ENCODE data around the gene SHD.
"Not testable (repeated sequence)": the region's sequence is repeated elsewhere in the genome, so short reads cannot be mapped to it uniquely, and the experiment has no call there.

SHD gene

DNA sequence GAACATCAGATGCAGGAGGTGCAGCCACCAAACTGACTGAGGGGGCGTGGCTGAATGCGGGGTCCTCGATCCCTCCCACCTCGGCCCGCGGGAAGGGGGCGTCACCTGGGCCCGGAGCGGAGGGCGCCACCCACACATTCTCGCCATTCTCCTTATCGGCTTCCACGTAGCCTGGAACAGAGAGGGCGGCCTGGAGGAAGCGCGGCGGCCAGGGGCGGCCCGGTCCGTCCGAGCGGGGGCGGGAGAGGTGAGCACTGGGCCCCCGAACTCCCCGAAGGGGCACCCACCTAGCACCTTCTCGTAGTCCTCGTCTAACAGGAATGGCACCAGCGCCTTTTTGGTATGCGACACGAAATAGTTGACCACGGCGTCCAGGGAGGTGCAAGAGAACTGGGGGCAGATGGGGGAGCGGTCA is 47.8 kb downstream of the SHD start:
- Mint-ChIP-seq H3K4me3 (no peak overlapping the region), H3K9me3 (peaks cover 4% of the 10 kb centered on the region), H3K36me3 (no peaks in the 10 kb centered on the region), H3K27me3 (peaks cover 58% of the 10 kb centered on the region), H3K4me1 (peaks cover 37% of the 10 kb centered on the region), H3K27ac (no peak overlapping the region)
- ATAC-seq, result no peak

GRCh38 chr19:4327252-4327876 is 48.3 kb downstream of the SHD start:
- no peaks in the 10 kb centered on the region for H3K36me3 Mint-ChIP-seq
- no peaks in the 10 kb centered on the region for H3K9me3 Mint-ChIP-seq
- H3K4me1 Mint-ChIP-seq, result peaks cover 37% of the 10 kb centered on the region
- H3K4me3 Mint-ChIP-seq, result peak overlapping the region; percentile 45
- H3K27ac Mint-ChIP-seq, result no peak overlapping the region
- peaks cover 58% of the 10 kb centered on the region for H3K27me3 Mint-ChIP-seq
- ATAC-seq, result peak; percentile 5

DNA sequence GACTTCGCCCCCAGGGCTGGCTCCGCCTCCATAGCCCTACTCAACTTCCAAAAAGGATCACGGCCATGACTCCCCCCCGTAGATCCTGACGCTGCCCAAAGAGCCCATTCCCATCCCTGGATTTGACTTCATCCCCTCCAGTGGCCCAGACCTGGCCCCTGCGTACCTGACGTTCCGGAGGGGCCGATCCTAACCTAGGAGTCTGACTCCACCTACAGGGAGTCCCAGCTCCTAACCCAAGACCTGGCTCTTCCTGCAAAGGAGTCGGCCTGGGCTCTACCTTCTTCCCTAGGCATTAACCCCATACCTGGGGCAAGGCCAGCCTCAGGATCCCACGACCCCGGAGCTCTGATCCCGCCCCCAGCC is 48.8 kb downstream of the SHD start:
- Mint-ChIP-seq H3K4me3 (peak overlapping the region; percentile 35), H3K36me3 (no peaks in the 10 kb centered on the region), H3K27me3 (peaks cover 58% of the 10 kb centered on the region), H3K4me1 (peaks cover 37% of the 10 kb centered on the region), H3K9me3 (no peaks in the 10 kb centered on the region), H3K27ac (peak overlapping the region; percentile 44)
- no peak for ATAC-seq

- Mint-ChIP-seq H3K36me3 (no peaks in the 10 kb centered on the region), H3K27me3 (peaks cover 58% of the 10 kb centered on the region), H3K27ac (peak overlapping the region; percentile 44), H3K4me1 (peaks cover 37% of the 10 kb centered on the region), H3K9me3 (no peaks in the 10 kb centered on the region), H3K4me3 (peak overlapping the region; percentile 69)
- ATAC-seq, result peak; percentile 90
These were observed 49.4 kb downstream of the SHD start for GRCh38 chr19:4328243-4328990.

GRCh38 chr19:4328991-4329681 is 50.1 kb downstream of the SHD start:
- not testable (repeated sequence) for ATAC-seq, H3K9me3 Mint-ChIP-seq, H3K36me3 Mint-ChIP-seq
- Mint-ChIP-seq H3K27ac (peak overlapping the region; percentile 44), H3K27me3 (peaks cover 56% of the 10 kb centered on the region), H3K4me3 (peak overlapping the region; percentile 69), H3K4me1 (peaks cover 37% of the 10 kb centered on the region)

DNA sequence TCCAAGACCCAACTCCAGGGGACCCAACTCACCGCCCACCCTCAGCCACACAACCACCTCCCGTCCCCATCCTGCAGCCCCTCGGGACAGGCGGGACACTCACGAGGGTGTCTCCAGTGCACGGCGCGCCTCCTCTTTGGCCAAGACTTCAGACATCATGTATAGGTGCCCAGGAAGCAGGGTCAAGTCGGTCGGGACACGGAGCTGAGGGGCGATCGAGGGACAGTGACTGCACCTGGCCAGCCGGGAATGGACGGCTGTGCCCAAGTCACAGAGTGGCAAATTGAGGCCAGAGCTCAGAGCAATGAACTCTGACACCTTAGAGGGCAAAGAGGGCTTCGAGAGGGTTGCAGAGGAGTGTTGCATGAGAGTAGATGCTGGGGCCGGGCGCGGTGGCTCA is 50.8 kb downstream of the SHD start:
- H3K27me3 Mint-ChIP-seq, result peaks cover 49% of the 10 kb centered on the region
- H3K36me3 Mint-ChIP-seq, result peaks cover 6% of the 10 kb centered on the region
- H3K4me3 Mint-ChIP-seq, result no peak overlapping the region
- no peak for ATAC-seq
- H3K27ac Mint-ChIP-seq, result no peak overlapping the region
- peaks cover 7% of the 10 kb centered on the region for H3K9me3 Mint-ChIP-seq
- H3K4me1 Mint-ChIP-seq, result peaks cover 37% of the 10 kb centered on the region

- peaks cover 4% of the 10 kb centered on the region for H3K27me3 Mint-ChIP-seq
- H3K4me3 Mint-ChIP-seq, result no peak overlapping the region
- H3K27ac Mint-ChIP-seq, result no peak overlapping the region
- peaks cover 6% of the 10 kb centered on the region for H3K36me3 Mint-ChIP-seq
- ATAC-seq, result no peak
- H3K9me3 Mint-ChIP-seq, result peaks cover 14% of the 10 kb centered on the region
- H3K4me1 Mint-ChIP-seq, result peaks cover 21% of the 10 kb centered on the region
These were observed 56.0 kb downstream of the SHD start for GRCh38 chr19:4334929-4335570.

GRCh38 chr19:4337906-4338440 is 58.9 kb downstream of the SHD start:
- no peak for ATAC-seq
- H3K4me1 Mint-ChIP-seq, result peaks cover 30% of the 10 kb centered on the region
- H3K36me3 Mint-ChIP-seq, result peaks cover 6% of the 10 kb centered on the region
- peak overlapping the region; percentile 88 for H3K27ac Mint-ChIP-seq
- H3K9me3 Mint-ChIP-seq, result peaks cover 14% of the 10 kb centered on the region
- H3K4me3 Mint-ChIP-seq, result peak overlapping the region; percentile 81
- H3K27me3 Mint-ChIP-seq, result no peaks in the 10 kb centered on the region

GRCh38 chr19:4338441-4339355 is 59.6 kb downstream of the SHD start, which contains the start of gene STAP2:
Gene STAP2 (minus strand): TSS chr19:4338827. CDS start chr19:4338753, 74 bp downstream.
- H3K4me3 Mint-ChIP-seq, result peak within 1 kb of the TSS; percentile 81
- ATAC-seq, result no peak

More at GRCh38 chr19:4338441-4339355, 59.6 kb downstream of the SHD start, which contains the start of gene STAP2:
- peak within 1 kb of the TSS; percentile 88 for H3K27ac Mint-ChIP-seq
- peaks cover 14% of the 10 kb centered on the region for H3K9me3 Mint-ChIP-seq
- peaks cover 30% of the 10 kb centered on the region for H3K4me1 Mint-ChIP-seq
- no peaks in the 10 kb centered on the region for H3K27me3 Mint-ChIP-seq
- H3K36me3 Mint-ChIP-seq, result peaks cover 6% of the 10 kb centered on the region
